CD4-positive, alpha-beta T cell (primary cell): Measurements from ENCODE around the gene SPTSSB. TPM values are rescaled to one million over a fixed set of nuclear protein-coding genes. Genes with fewer than 3 reads are reported as not detected.
A peak's percentile ranks its signal among the peaks of the same experiment; 100 is the strongest.

Source experiments
- ATAC-seq: fragments of 200-7000 bp; cut with Tn5 transposase; one replicate; pipeline ENCODE4 v1.10.0; 2022; ENCODE audit warnings: mild to moderate bottlenecking; ENCODE audit not compliant: poor library complexity
- CTCF ChIA-PET: fragments of 350-600 bp; sonication (Branson Sonifier 250); formaldehyde crosslinking; loops from one replicate; lab custom pipeline; 2021; ENCODE audit warnings: antibody characterized with exemption, inconsistent platforms; lab: Charles Lee
- POLR2A ChIA-PET: fragments of 350-600 bp; sonication (Branson Sonifier 250); formaldehyde crosslinking; loops from one replicate; lab custom pipeline; 2021; ENCODE audit warnings: antibody characterized with exemption, inconsistent platforms; lab: Charles Lee
- DNase-seq, 14 experiments: peaks; one replicate each; pipeline ENCODE4 v3.0.0-alpha.2; 2013 to 2020; ENCODE audit warnings: mixed read lengths in 2 of 14
- H3K27ac ChIP-seq, 2 donors: one replicate each; pipeline versions ENCODE4 v1.5.1 to v1.7.0; 2013; ENCODE audit warnings: low read length in 2 of 2, low read depth in 1 of 2, mild to moderate bottlenecking in 1 of 2
- H3K27me3 ChIP-seq, 2 experiments: 1 replicate in 1 of 2; 2 replicates in 1 of 2; pipeline versions ENCODE4 v1.6.1 to v1.7.0; 2013; ENCODE audit warnings: low read length in 2 of 2, control low read depth in 1 of 2, mild to moderate bottlenecking in 1 of 2, moderate library complexity in 1 of 2; ENCODE audit not compliant: insufficient read depth in 2 of 2, control insufficient read depth in 1 of 2
- H3K36me3 ChIP-seq: one replicate; pipeline ENCODE4 v1.6.1; 2013; ENCODE audit warnings: low read length, control low read depth; ENCODE audit not compliant: insufficient read depth
- H3K4me1 ChIP-seq: one replicate; pipeline ENCODE4 v1.6.1; 2013; ENCODE audit warnings: low read length, control low read depth; ENCODE audit not compliant: insufficient read depth
- H3K4me3 ChIP-seq: one replicate; pipeline ENCODE4 v1.5.1; 2013; ENCODE audit warnings: mild to moderate bottlenecking, low read length, moderate library complexity
- H3K9me3 ChIP-seq, 2 experiments: 1 replicate in 1 of 2; 2 replicates in 1 of 2; pipeline versions ENCODE4 v1.6.1 to v1.7.0; 2013; ENCODE audit warnings: low read length in 2 of 2, mild to moderate bottlenecking in 2 of 2, control low read depth in 1 of 2, moderate library complexity in 1 of 2; ENCODE audit not compliant: control insufficient read depth in 1 of 2, insufficient read depth in 1 of 2
- H3K27ac Mint-ChIP-seq: one replicate; pipeline ENCODE4 v1.8.0; 2020; ENCODE audit warnings: mixed read lengths
- H3K27me3 Mint-ChIP-seq: one replicate; pipeline ENCODE4 v1.8.0; 2021; ENCODE audit warnings: mixed read lengths
- H3K36me3 Mint-ChIP-seq: one replicate; pipeline ENCODE4 v1.8.0; 2021; ENCODE audit warnings: low read depth, mixed read lengths
- H3K4me1 Mint-ChIP-seq: one replicate; pipeline ENCODE4 v1.8.0; 2021; ENCODE audit warnings: low read depth, mixed read lengths
- H3K4me3 Mint-ChIP-seq: one replicate; pipeline ENCODE4 v1.8.0; 2020; ENCODE audit warnings: mild to moderate bottlenecking, mixed read lengths
- H3K9me3 Mint-ChIP-seq: one replicate; pipeline ENCODE4 v1.8.0; 2020; ENCODE audit warnings: mixed read lengths
- intact Hi-C, 2 experiments: fragments of 100-400 bp; cut with DNase I in 1 of 2; cut with micrococcal nuclease in 1 of 2; formaldehyde crosslinking; loops; one replicate each; pipeline versions ENCODE4 v1.15.1 to v1.9.0; 2023 to 2025; cut with DNase I, micrococcal nuclease
- total RNA-seq, 174 experiments: library from RNA in 2 of 174; stranded (reverse) in 2 of 174; gene quantifications; one replicate each; pipeline ENCODE4 v1.2.3 and lab custom pipeline; 2021 to 2026
- TF ChIP-seq, protein P1 (sequence below): fragments of 200-600 bp; IDR thresholded peaks from one replicate; pipeline ENCODE4 v1.8.0; 2022; ENCODE audit warnings: antibody characterized with exemption, mild to moderate bottlenecking

SPTSSB gene
- total RNA-seq, 2 experiments from 2014 or later: 0.11 TPM; not detected in 1

DNA sequence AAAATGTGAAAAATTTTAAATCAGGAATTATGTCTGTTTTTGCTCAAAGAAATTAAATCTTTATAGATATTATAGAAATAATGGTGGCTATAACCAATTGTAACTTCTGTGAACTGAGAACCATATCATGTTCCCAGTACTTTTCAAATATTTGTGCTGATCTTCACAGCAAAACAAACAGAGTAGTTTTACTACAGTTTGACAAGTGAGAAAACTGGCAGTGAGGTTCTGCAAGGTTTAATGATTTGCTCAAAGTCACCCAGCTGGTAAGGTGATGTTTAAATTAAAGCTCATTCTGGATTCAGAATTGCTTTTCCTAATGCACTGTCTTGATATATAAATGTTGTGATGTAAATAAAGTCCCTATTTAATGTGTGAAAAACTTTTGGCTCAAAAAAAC is 22.0 kb upstream of the SPTSSB start:
- Mint-ChIP-seq H3K36me3 (no peaks in the 10 kb centered on the region), H3K27me3 (peaks cover 4% of the 10 kb centered on the region), H3K9me3 (peaks cover 3% of the 10 kb centered on the region), H3K4me3 (peak overlapping the region; percentile 60), H3K4me1 (peaks cover 68% of the 10 kb centered on the region), H3K27ac (no peak overlapping the region)
- H3K9me3 ChIP-seq: no peaks in the 10 kb centered on the region
- CTCF ChIA-PET: no interaction called here
- DNase-seq: no peak
- POLR2A ChIA-PET: interaction anchor here (1.1 kb wide), 1 partner anchor 21 kb away, joined by 4 read pairs; the partner anchor contains the start of gene SPTSSB
- no peaks in the 10 kb centered on the region for H3K27me3 ChIP-seq
- ATAC-seq: no peak
- TF ChIP-seq, protein P1, sequence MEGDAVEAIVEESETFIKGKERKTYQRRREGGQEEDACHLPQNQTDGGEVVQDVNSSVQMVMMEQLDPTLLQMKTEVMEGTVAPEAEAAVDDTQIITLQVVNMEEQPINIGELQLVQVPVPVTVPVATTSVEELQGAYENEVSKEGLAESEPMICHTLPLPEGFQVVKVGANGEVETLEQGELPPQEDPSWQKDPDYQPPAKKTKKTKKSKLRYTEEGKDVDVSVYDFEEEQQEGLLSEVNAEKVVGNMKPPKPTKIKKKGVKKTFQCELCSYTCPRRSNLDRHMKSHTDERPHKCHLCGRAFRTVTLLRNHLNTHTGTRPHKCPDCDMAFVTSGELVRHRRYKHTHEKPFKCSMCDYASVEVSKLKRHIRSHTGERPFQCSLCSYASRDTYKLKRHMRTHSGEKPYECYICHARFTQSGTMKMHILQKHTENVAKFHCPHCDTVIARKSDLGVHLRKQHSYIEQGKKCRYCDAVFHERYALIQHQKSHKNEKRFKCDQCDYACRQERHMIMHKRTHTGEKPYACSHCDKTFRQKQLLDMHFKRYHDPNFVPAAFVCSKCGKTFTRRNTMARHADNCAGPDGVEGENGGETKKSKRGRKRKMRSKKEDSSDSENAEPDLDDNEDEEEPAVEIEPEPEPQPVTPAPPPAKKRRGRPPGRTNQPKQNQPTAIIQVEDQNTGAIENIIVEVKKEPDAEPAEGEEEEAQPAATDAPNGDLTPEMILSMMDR: no peak
- intact Hi-C loops: no loop called here
- peaks cover 30% of the 10 kb centered on the region for H3K4me1 ChIP-seq
- H3K36me3 ChIP-seq: no peaks in the 10 kb centered on the region
- no peak overlapping the region for H3K4me3 ChIP-seq
- H3K27ac ChIP-seq: no peak overlapping the region

DNA sequence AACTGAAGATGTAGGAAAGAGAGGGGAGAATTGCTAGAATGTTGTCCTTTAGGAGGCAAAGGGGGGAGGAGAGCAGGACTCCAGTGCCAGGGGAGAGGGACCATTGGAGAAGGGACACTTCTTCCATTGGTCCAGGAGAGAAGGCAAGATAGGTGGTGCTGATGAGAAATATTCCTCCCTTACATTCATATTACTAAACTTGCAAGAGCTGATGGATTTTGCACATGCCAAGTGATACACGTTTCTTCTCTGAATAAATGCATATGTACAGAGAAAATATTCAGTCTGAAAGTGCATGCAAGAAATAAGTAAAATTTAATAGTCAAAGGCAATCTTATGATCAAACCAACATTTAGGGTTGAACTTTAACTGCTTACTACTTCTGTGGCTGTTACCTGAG is 21.5 kb upstream of the SPTSSB start:
- Mint-ChIP-seq H3K36me3 (no peaks in the 10 kb centered on the region), H3K4me1 (peaks cover 64% of the 10 kb centered on the region), H3K27ac (no peak overlapping the region), H3K4me3 (no peak overlapping the region), H3K27me3 (peaks cover 4% of the 10 kb centered on the region), H3K9me3 (peaks cover 3% of the 10 kb centered on the region)
- ATAC-seq (no peak), DNase-seq (no peak)
- Histone ChIP-seq H3K27ac (no peak overlapping the region), H3K4me3 (no peak overlapping the region), H3K36me3 (no peaks in the 10 kb centered on the region), H3K9me3 (no peaks in the 10 kb centered on the region), H3K27me3 (no peaks in the 10 kb centered on the region), H3K4me1 (peaks cover 30% of the 10 kb centered on the region)
- ChIA-PET CTCF (no interaction called here), POLR2A (interaction anchor here (0.6 to 1.1 kb wide), 2 partner anchors 21 to 25 kb away, joined by 3 to 4 read pairs; partner anchors contain the start of gene SPTSSB)
- intact Hi-C loops: no loop called here
- TF ChIP-seq, protein P1: no peak

DNA sequence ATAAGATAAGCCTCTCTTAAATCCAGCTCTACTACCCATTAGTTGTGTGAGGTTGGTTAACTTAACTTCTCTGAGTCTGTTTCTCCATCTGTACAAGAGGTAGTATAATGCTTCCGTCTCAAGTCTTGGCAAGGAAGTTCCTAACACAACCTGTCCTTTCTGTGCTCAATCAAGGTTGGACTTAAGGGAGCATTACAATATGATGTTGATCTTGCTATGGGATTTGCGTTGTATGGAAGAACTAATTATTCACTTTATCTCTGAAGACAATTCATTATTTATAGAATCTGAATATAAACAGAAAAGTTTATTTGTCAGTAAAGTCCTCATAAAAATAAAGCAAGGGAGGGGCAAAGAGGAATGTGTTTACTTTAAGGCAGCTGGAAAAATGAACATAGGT is 18.9 kb upstream of the SPTSSB start:
- no peaks in the 10 kb centered on the region for H3K9me3 Mint-ChIP-seq
- H3K36me3 Mint-ChIP-seq: no peaks in the 10 kb centered on the region
- POLR2A ChIA-PET: interaction anchor here (1.0 kb wide), 1 partner anchor 19 kb away, joined by 3 read pairs; the partner anchor contains the start of gene SPTSSB
- intact Hi-C loops: no loop called here
- ATAC-seq (no peak), DNase-seq (no peak)
- H3K9me3 ChIP-seq: no peaks in the 10 kb centered on the region
- peaks cover 49% of the 10 kb centered on the region for H3K4me1 Mint-ChIP-seq
- H3K4me3 Mint-ChIP-seq: no peak overlapping the region
- no peak overlapping the region for H3K4me3 ChIP-seq
- TF ChIP-seq, protein P1: no peak
- H3K27ac ChIP-seq: no peak overlapping the region
- H3K36me3 ChIP-seq: no peaks in the 10 kb centered on the region
- peaks cover 14% of the 10 kb centered on the region for H3K27me3 Mint-ChIP-seq
- H3K27ac Mint-ChIP-seq: no peak overlapping the region
- H3K4me1 ChIP-seq: peaks cover 24% of the 10 kb centered on the region
- CTCF ChIA-PET: no interaction called here
- no peaks in the 10 kb centered on the region for H3K27me3 ChIP-seq
